Lower lobe of right lung (tissue), 2 donors: Measurements from ENCODE around the gene FANCB. TPM values are rescaled to one million over a fixed set of nuclear protein-coding genes. Genes with fewer than 3 reads are reported as not detected.

ENCODE experiments used
- ATAC-seq, 2 donors: fragments of 200-7000 bp; cut with Tn5 transposase; one replicate each; pipeline ENCODE4 v1.9.1; 2020 to 2022; ENCODE audit warnings: mild to moderate bottlenecking in 2 of 2, moderate library complexity in 2 of 2
- DNase-seq: peaks from one replicate; pipeline ENCODE4 v3.0.0-alpha.2; 2020
- H3K27ac ChIP-seq: fragments of 200-600 bp; one replicate; pipeline ENCODE4 v1.8.0; 2022
- H3K27me3 ChIP-seq: fragments of 200-600 bp; one replicate; pipeline ENCODE4 v1.8.0; 2022; ENCODE audit warnings: low read depth
- H3K36me3 ChIP-seq: fragments of 200-600 bp; one replicate; pipeline ENCODE4 v1.8.0; 2022; ENCODE audit warnings: mild to moderate bottlenecking
- H3K4me1 ChIP-seq: fragments of 200-600 bp; one replicate; pipeline ENCODE4 v1.8.0; 2022
- H3K4me3 ChIP-seq: fragments of 200-600 bp; one replicate; pipeline ENCODE4 v1.8.0; 2022; ENCODE audit warnings: mild to moderate bottlenecking
- H3K9me3 ChIP-seq: fragments of 200-600 bp; one replicate; pipeline ENCODE4 v1.8.0; 2022
- CTCF ChIP-seq: fragments of 200-600 bp; IDR thresholded peaks from one replicate; pipeline ENCODE4 v1.8.0; 2022; ENCODE audit warnings: antibody characterized with exemption, mild to moderate bottlenecking
- intact Hi-C: fragments of 100-400 bp; cut with DNase I; formaldehyde crosslinking; loops from one replicate; pipeline ENCODE4 v1.11.0; 2022
- total RNA-seq: library from RNA; stranded (reverse); fragmentation: NEBNext Ultra II Directional; extraction: Animal tissue kit (Norgen Biotek cat#: 25700); gene quantifications from one replicate; pipeline ENCODE4 v1.2.1, GENCODE V29; 2021
- donor health status: DM: no; HTN: yes; CAD: no; lungs with severe emphysema.

The FANCB gene
- total RNA-seq, 1 donor from 2014 or later = 1.5 TPM

- Histone ChIP-seq H3K36me3 (no peaks in the 10 kb centered on the region), H3K27me3 (no peaks in the 10 kb centered on the region), H3K27ac (peak overlapping the region; percentile 81), H3K9me3 (no peaks in the 10 kb centered on the region), H3K4me1 (peaks cover 5% of the 10 kb centered on the region), H3K4me3 (peak overlapping the region; percentile 72)
- DNase-seq (no peak), ATAC-seq (no peak)
- intact Hi-C loops = no loop called here
- no peak for TF ChIP-seq CTCF
Observed at GRCh38 chrX:14872355-14872754, 514 bp downstream of the FANCB start.

- no peak for ATAC-seq
- TF ChIP-seq CTCF = no peak
Observed at GRCh38 chrX:14871767-14872166, 1.1 kb downstream of the FANCB start.

GRCh38 chrX:14865201-14865600 is 7.7 kb downstream of the FANCB start:
- no peaks in the 10 kb centered on the region for H3K4me1 ChIP-seq
- H3K36me3 ChIP-seq = no peaks in the 10 kb centered on the region
- TF ChIP-seq CTCF = no peak
- no peak overlapping the region for H3K27ac ChIP-seq
- no peak overlapping the region for H3K4me3 ChIP-seq
- H3K27me3 ChIP-seq = no peaks in the 10 kb centered on the region
- ATAC-seq (no peak), DNase-seq (no peak)
- intact Hi-C loops = no loop called here
- no peaks in the 10 kb centered on the region for H3K9me3 ChIP-seq

More at GRCh38 chrX:14871767-14872166, 1.1 kb downstream of the FANCB start:
- Histone ChIP-seq H3K4me1 (peaks cover 5% of the 10 kb centered on the region), H3K27ac (no peak overlapping the region), H3K36me3 (no peaks in the 10 kb centered on the region), H3K4me3 (no peak overlapping the region), H3K9me3 (no peaks in the 10 kb centered on the region), H3K27me3 (no peaks in the 10 kb centered on the region)
- intact Hi-C loops = no loop called here
- no peak for DNase-seq

GRCh38 chrX:14864631-14865030 is 8.2 kb downstream of the FANCB start:
- ATAC-seq (no peak), DNase-seq (no peak)
- intact Hi-C loops = no loop called here

GRCh38 chrX:14851526-14851925 is 21.3 kb downstream of the FANCB start:
- ATAC-seq (no peak), DNase-seq (no peak)
- no peaks in the 10 kb centered on the region for H3K27me3 ChIP-seq
- H3K4me3 ChIP-seq = no peak overlapping the region
- H3K36me3 ChIP-seq = no peaks in the 10 kb centered on the region
- no peak for TF ChIP-seq CTCF
- intact Hi-C loops = no loop called here
- H3K27ac ChIP-seq = no peak overlapping the region
- no peaks in the 10 kb centered on the region for H3K4me1 ChIP-seq
- no peaks in the 10 kb centered on the region for H3K9me3 ChIP-seq

More at GRCh38 chrX:14864631-14865030, 8.2 kb downstream of the FANCB start:
- no peaks in the 10 kb centered on the region for H3K27me3 ChIP-seq
- no peak overlapping the region for H3K4me3 ChIP-seq
- H3K9me3 ChIP-seq = no peaks in the 10 kb centered on the region
- no peaks in the 10 kb centered on the region for H3K4me1 ChIP-seq
- no peaks in the 10 kb centered on the region for H3K36me3 ChIP-seq
- H3K27ac ChIP-seq = no peak overlapping the region
- TF ChIP-seq CTCF = no peak

GRCh38 chrX:14843666-14844065 is 29.2 kb downstream of the FANCB start:
- H3K27me3 ChIP-seq = no peaks in the 10 kb centered on the region
- no peaks in the 10 kb centered on the region for H3K36me3 ChIP-seq
- H3K4me1 ChIP-seq = no peaks in the 10 kb centered on the region
- no peak for ATAC-seq
- intact Hi-C loops = no loop called here
- TF ChIP-seq CTCF = no peak
- no peak overlapping the region for H3K4me3 ChIP-seq
- no peak for DNase-seq
- no peaks in the 10 kb centered on the region for H3K9me3 ChIP-seq
- no peak overlapping the region for H3K27ac ChIP-seq
